NCI-H2107 treated with DMSO at 0.1 percent for 48 hours (cell line): Measurements from ENCODE around the gene CD200.

ENCODE experiments used
- DNase-seq: peaks from one replicate; lab custom pipeline; 2025; ENCODE audit not compliant: unreplicated experiment; lab: John Stamatoyannopoulos, UW

The CD200 gene

GRCh38 chr3:112333002-112333380 lies at the start of gene CD200:
Gene CD200, plus strand, starts transcription at chr3:112333156. Its CDS starts 57 bp downstream, at chr3:112333213.
- DNase-seq, result peak; percentile 81

- DNase-seq, result no peak
These were observed 43.9 kb upstream of the CD200 start for GRCh38 chr3:112289011-112289410.

DNA sequence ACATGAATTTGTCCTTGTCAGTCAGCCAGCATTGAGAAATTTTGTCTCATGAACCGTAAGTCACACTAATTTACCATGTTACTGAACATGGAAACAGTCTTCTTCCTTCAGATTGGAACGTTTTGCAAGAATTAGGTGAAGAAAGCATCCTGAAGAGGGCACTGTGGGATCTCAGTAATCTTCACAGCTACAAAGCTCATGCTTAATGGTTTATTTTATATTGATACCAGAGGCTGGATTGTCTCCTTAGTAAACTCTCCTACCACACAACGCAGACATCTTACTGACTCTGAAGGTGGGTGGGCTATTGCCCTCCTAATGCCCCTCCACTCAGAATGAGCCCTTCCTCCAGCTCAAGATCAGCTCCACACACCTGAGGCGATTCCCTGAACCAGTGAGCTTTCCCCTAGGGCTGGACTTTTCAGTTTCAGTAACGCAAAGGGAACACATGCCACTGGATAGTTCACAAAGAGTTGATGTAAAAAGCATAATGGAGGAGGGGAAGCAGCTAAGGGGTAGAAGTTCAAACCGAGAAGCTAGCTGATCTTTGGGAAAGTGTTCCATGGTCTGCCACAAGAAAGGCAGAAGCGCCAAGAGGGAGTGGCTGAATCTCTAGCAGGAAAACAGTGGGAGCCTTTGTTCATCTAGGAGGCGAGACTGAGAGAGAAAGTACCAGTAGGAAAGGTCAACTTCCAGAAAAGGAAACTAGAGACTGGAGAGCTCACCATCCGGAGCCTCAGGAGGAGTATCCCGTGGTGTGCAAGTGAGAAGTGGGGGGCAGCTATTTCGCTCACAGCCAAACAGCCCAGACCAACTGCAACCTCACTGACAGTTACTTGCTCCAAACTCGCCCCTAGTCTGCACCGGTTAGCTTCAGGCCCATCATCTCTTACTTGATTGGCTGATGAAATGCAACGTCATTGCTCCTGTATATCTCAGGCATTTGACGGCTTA lies 39.3 kb upstream of the CD200 start, which contains the start of gene SLC9C1:
SLC9C1 (minus strand) TSS at position 849 of the 954 bp plus-strand sequence. CDS start 7,425 bp downstream, outside the sequence.
- peak; percentile 69 for DNase-seq

- DNase-seq, result no peak
These were observed 35.2 kb upstream of the CD200 start for GRCh38 chr3:112297714-112298113.

GRCh38 chr3:112298781-112299180 lies 34.2 kb upstream of the CD200 start:
- DNase-seq, result no peak

DNA sequence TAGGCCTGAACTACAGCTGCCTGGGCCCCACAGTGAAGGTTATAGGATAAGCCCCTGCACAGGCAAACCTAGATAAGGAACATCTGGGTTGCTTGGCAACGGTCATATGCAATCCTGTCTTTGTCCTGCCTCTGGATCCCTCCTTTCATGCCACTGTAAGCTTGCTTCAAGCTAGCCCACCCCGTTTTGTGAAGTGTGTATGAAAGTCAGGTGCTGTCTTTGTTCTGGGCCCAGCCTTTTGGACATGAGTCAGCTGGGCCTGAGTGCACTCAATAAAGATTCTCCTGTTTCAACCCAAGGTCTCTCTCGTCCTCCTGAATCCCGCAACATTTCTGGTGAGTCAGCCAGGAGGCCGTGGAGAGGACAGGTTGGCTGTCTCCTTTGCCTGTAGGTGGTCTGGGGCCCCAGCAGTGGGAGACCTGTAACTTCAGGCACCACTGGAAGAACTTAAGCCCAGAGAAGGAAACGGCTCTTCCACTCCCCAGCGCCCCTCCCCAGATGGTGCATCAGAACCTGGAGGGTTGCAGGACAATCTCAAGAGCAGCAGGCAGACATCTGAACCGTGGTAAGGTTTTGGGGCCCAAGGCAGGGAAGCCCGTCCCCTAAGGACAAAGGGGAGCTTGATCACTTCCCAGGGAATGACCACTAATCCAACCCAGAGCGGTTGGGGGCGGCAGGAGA lies 30.7 kb upstream of the CD200 start:
- DNase-seq, result no peak

DNA sequence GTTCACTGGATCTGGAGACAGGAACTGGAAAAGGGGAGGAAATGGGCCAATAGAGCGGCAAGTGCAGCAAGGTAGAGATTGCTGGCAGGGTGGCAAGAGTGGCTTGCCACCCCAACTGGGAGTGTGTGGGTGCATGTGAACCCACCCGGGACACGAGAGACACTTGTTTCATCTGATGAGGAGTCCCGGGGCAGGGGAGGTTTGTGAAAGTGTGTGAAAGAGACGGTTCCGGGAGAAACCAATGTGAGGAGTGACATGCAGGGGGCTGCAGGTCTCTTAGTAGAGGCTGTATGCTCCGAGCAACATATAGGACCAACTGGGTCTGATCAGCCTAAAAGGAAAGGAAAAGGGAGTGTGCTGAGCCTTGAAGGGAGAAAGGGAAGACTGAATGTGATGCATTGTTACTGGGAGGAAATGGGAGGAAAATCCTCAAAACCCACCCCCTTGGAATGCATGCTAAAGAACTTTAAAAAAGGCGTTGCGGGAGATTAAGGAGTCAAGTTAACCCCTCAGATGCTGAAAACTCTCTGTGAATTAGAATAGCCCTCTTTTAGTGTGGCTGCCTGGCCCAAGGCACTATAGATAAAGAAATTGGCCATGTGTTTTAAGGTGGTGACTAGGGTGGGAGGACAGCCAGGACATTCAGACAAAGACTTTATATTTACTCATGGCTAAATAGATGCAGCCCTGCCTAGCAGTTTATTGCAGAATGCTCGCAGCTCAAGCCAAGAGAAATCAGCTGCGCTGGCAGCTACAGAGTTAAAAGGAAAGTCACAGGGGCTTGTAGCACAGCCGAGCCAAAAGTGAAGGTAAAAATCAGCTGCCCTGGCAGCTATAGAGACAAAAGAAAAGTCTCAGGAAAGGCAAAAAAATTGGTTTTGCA lies 29.8 kb upstream of the CD200 start:
- DNase-seq, result no peak

DNA sequence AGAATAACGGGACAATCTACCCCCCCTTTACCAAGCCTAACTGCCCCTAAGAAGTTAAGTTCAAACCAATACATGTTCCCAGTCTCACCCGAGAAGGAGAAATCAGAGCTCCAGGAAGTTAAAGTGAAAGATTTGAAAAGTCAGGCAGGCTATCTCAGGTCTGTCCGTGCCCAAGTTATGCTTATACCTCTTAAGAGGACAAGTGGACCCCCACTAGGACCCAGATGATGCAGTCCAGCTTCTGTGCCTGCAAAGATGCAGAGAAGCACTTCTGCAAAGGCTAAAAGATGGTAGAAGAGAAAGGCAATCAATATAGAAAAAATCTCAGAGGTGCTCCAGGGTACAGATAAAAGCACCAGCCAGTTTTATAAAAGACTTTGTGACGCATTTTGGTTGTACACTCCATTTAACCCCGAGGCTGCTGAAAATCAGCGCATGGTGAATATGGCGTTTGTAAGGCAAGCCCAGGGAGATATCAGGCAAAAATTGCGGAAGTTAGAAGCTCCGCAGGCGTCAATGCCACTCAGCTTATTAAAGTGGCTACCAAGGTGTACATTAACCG lies 29.1 kb upstream of the CD200 start:
- DNase-seq, result no peak

- DNase-seq, result no peak
These were observed 28.3 kb upstream of the CD200 start for GRCh38 chr3:112304611-112305010.

GRCh38 chr3:112306825-112307224 lies 26.1 kb upstream of the CD200 start:
- no peak for DNase-seq

DNA sequence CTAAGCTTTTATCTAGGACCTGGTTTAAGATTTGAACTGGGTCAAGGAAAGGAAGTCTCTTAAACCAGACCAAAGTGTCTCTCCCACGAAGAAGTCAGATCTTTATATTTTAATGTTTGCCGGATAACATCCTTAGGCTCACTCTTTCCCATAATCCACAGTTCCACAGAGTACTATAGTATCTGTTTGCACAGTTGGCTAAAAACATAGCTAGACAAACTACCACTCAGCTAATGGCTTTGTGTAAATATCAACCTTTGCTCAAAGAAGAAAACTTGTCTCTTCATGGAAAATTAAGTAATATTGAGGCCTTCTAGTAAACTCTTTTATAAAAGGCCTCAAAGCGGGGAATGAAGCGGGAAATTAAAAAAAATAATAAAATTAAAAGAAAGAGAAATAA lies 25.4 kb upstream of the CD200 start:
- no peak for DNase-seq

GRCh38 chr3:112308151-112308911 lies 24.6 kb upstream of the CD200 start:
- DNase-seq, result peak; percentile 83

DNA sequence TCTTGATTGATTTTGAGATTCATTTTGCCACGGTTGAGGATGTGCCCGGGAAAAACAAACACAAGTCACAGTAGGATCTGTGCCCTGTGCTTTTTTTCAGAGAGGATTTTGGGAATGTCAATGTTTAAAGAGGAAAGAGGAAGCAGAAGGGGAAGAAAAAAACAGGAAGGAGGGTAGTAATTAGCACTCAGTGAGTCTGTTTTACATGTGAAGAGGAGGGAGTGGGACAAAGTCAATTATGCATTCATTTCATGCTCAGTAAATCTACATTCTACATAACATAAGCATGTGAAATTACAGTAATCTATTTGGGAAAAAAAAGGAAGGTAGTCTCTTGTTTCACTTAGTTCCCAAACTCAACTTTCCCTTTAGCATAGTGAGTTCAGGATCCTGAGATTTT lies 18.3 kb upstream of the CD200 start:
- no peak for DNase-seq

- no peak for DNase-seq
These were observed 17.2 kb upstream of the CD200 start for GRCh38 chr3:112315791-112316190.

DNA sequence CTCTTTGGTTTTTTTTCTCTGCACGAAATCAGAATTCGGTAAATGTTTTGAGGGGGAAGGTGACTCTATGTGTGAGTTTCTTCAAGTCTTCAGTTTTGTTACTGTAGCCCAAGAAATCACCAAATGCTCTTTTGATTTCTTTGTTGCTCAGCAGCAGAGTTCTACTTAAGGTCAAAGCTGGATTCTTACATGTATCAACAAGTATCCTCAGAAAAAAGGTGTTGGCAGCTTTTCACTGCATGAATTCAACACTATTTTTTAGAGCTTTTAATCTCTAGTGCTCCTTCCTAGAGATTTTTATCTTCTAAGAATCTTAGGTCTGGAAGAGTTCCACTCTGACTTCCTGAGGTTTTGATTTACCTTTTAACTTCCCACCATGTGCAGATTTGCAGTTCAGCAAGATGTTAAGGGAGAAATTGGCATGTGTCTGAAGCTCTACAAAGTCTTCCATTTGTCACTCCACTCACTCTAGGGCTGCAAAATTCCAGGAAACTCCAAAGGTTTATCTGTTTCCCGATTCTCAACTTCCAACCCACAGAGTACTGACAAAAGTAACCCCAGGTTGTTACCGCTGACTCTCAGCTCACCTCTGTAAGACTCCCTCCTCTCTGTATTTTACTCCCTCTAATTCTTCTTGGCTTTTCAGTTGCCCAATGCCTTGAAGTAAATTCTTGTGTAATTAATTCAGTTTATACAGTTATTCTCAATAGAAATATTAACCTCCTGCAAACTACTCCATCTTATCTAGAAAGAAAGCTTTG lies 13.3 kb upstream of the CD200 start:
- no peak for DNase-seq

- DNase-seq, result no peak
These were observed 12.3 kb upstream of the CD200 start for GRCh38 chr3:112320691-112321090.

- DNase-seq, result no peak
These were observed 10.9 kb upstream of the CD200 start for GRCh38 chr3:112321867-112322652.

DNA sequence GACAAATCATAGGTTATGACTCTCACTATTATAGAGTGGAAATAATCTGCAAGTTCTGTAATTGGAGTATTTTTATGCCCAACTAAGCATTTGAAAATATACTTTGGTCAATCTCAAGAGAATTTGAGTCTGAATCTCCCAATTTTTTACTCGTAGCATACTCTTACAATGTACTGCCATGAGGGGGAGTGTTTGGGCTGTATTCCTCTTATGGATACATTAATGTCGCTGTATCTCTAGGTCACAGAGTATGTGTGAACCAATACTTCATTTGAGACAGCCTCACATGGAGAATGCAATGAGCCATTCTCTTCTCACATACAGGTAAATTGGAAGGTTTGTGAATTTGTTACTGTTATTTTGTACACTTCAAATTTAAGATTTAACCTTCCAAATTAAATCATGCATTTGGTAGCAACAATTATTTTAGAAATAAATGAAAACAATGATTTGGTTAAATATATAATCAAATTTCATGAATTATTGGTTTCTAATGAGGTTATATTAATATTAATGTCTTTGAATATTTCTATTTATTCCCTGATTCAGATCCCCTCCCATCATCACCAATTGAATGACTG lies 5.5 kb upstream of the CD200 start:
- peak; percentile 93 for DNase-seq
